HFF-Myc (cell line): ENCODE measurements around the gene CACNA1E.

Experiments used
- DNase-seq: peaks from one replicate; pipeline ENCODE4 v3.0.0-alpha.2; 2011; ENCODE audit warnings: low read depth; ENCODE audit errors: extremely low read depth
- H3K4me3 ChIP-seq: replicated peaks from 2 replicates; pipeline ENCODE4 v1.5.1; 2011; ENCODE audit warnings: low read depth, mild to moderate bottlenecking, control low read depth, low read length
- CTCF ChIP-seq: IDR thresholded peaks from 2 replicates; pipeline ENCODE4 v1.5.1; 2012; ENCODE audit warnings: mild to moderate bottlenecking, low read depth, low read length, control low read depth; ENCODE audit errors: missing control alignments

Gene CACNA1E

GRCh38 chr1:181588631-181589030 is 105.3 kb downstream of the CACNA1E start:
- DNase-seq: no peak
- TF ChIP-seq CTCF: no peak
- no peak overlapping the region for H3K4me3 ChIP-seq

- no peak for DNase-seq
These were observed 109.0 kb downstream of the CACNA1E start for GRCh38 chr1:181592255-181592859.

GRCh38 chr1:181593042-181593441 is 109.7 kb downstream of the CACNA1E start:
- no peak for DNase-seq
- no peak overlapping the region for H3K4me3 ChIP-seq
- TF ChIP-seq CTCF: no peak

More at GRCh38 chr1:181592255-181592859, 109.0 kb downstream of the CACNA1E start:
- TF ChIP-seq CTCF: no peak
- H3K4me3 ChIP-seq: no peak overlapping the region

- H3K4me3 ChIP-seq: no peak overlapping the region
- no peak for TF ChIP-seq CTCF
- no peak for DNase-seq
These were observed 111.2 kb downstream of the CACNA1E start for GRCh38 chr1:181594553-181594952.

- TF ChIP-seq CTCF: no peak
- H3K4me3 ChIP-seq: no peak overlapping the region
- no peak for DNase-seq
These were observed 111.9 kb downstream of the CACNA1E start for GRCh38 chr1:181595234-181595633.

- no peak for DNase-seq
- TF ChIP-seq CTCF: no peak
- H3K4me3 ChIP-seq: no peak overlapping the region
These were observed 118.1 kb downstream of the CACNA1E start for GRCh38 chr1:181601186-181601950.
